ENCODE results near the gene GRHL3.

Gene GRHL3

DNA sequence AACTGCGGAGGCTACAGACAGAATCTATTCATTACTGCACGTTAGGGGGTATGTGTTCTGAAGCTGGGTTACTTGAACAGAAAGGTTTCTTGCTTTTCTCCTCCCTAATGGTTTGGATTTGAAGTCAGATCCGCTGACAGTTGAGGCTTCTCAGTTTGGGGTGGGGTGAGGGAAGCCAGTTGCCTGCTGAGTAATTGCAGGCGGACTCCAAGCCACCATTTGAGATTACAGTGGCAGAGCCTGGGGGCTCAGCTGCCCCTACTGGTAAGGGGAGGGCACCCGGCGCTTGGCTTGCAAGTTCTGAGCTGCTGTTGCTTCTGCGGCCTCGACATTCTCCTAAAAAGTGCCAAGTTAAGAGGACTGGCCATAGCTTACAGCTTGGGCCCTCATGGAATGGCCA lies 2.0 kb downstream of the GRHL3 start:
- Mint-ChIP-seq H3K4me3 (peak overlapping the region; percentile 79), H3K4me1 (peaks cover 42% of the 10 kb centered on the region), H3K9me3 (no peaks in the 10 kb centered on the region), H3K27ac (no peak overlapping the region), H3K36me3 (peaks cover 5% of the 10 kb centered on the region)
- ATAC-seq (peak; percentile 53), DNase-seq (ENCODE audit: low spot score in 2 of 2) (peak in 1 of 2 donors; percentile 57)

DNA sequence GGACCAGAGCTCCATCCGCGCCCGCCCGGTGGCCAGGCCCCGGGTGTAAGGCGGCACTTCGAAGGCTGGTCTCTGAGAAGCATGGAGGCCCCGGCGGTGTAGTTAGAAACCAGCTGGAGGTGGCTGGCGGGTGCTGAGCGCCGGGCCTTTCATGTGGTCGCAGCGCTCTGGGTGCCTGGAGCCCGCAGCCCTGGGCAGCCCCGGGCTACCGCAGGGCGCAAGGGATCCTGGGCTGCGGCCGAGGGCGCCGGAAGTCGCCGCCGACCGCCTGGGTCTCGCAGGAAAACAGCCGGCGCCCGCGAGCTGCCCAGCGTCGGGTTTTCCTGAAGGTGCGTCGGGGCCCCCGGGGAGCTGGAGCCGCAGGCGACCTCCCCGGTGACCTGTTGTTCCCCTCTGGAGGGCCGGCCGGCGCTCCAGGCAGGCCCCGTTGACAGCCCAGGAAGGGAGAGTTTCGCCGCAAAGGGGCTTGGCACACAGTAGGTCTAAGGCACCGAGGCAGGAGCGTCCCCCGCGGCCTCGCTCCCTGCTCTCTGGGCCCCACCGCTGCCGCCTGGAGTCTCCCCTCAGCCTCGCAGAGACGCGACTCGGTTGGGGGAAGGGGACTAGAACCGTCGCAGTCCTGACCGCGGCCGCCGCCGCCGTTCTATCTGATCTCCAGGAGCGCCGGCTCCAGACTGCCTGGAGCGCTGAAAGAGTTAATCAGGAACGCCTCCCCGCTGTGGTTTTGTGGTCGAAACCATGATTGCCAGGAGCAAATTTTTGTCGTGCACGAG lies 2.7 kb downstream of the GRHL3 start:
- H3K36me3 Mint-ChIP-seq: peaks cover 5% of the 10 kb centered on the region
- peak overlapping the region; percentile 79 for H3K4me3 Mint-ChIP-seq
- peak overlapping the region; percentile 76 for H3K27ac Mint-ChIP-seq
- peak; percentile 87 for ATAC-seq
- peak; percentile 51 to 80 for DNase-seq (ENCODE audit: low spot score in 2 of 2)
- no peaks in the 10 kb centered on the region for H3K9me3 Mint-ChIP-seq
- peaks cover 42% of the 10 kb centered on the region for H3K4me1 Mint-ChIP-seq

DNA sequence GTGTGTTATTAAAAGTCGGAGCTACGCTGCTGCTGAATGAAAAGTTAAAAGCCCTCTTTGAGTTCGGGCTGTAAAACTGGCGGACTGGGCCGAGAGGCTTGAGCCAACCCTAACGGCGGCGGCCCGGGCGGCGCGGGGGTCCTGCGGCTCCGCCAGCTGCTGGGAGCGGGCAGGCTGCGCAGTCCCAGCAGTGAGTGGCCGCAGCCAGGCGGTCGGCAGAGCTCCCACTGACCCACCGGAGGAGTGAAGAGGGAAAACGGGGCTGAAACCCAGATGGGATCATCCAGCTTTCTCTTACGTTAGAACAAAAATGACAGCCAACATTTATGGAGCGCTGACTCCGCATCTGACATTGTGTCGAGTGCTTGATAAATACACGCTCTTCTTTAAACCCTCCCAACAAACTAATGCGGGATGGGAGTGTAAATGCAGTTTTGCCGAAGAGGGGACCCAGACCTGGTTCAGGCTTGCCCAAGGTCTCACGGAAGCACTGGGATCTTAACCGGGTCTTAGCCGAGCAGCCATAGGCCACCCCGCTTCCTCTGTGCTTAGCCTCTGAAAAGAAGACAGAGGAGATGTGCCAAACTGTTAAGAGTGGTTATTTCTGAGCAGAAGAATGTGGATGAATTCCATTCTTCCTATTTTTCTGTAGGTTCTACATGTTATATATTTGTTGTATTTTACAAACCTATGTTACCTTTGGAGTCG lies 3.5 kb downstream of the GRHL3 start:
- ATAC-seq (peak; percentile 28), DNase-seq (ENCODE audit: low spot score in 2 of 2) (no peak)
- H3K9me3 Mint-ChIP-seq: no peaks in the 10 kb centered on the region
- H3K4me1 Mint-ChIP-seq: peaks cover 42% of the 10 kb centered on the region
- H3K36me3 Mint-ChIP-seq: peaks cover 5% of the 10 kb centered on the region
- peak overlapping the region; percentile 79 for H3K4me3 Mint-ChIP-seq
- H3K27ac Mint-ChIP-seq: peak overlapping the region; percentile 76

DNA sequence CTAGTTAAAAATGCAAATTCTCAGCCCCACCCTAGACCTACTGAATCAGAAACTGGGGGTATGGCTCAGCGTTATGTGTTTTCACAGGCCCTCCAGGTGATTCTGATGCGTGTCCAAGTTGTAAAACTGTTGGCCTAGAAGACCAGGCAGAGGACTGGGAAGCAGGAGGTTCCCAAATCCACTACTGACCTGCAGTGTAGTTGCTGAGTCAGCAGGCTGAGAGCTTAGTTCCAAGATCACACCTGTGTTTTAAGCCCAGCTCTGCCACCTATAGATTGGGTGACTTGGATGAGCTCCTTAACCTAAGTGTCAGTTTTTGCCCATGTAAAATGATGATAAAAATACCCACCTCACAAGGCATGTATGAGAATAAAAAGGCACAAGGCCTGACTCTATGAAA lies 4.1 kb downstream of the GRHL3 start:
- no peak for DNase-seq (ENCODE audit: low spot score in 2 of 2)
- H3K9me3 Mint-ChIP-seq: no peaks in the 10 kb centered on the region
- H3K27ac Mint-ChIP-seq: no peak overlapping the region
- ATAC-seq: no peak
- H3K4me1 Mint-ChIP-seq: peaks cover 42% of the 10 kb centered on the region
- no peak overlapping the region for H3K4me3 Mint-ChIP-seq
- peaks cover 5% of the 10 kb centered on the region for H3K36me3 Mint-ChIP-seq

DNA sequence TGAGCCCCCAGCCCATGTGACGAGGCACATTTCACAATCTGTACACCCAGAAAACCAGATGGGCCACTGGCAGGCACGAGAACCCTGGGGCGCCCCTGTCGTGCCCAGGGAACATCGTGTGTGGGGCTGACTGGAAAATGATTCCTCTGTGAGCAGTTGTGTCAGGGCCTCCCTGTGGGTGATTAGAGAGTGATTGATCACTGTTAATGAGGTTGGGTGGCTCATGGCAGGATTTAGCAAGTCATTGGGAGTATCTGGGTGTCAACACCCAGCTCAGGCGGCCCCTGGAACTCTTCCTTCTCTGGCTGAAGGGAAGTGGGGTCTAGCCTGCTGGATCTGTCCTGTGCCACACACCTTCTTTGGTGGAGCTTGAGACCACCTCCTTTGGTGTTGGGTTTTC lies 5.7 kb downstream of the GRHL3 start:
- ATAC-seq: no peak
- Mint-ChIP-seq H3K27ac (no peak overlapping the region), H3K9me3 (no peaks in the 10 kb centered on the region), H3K4me1 (peaks cover 26% of the 10 kb centered on the region), H3K4me3 (no peak overlapping the region), H3K36me3 (no peaks in the 10 kb centered on the region)
- DNase-seq (ENCODE audit: low spot score in 2 of 2): no peak

DNA sequence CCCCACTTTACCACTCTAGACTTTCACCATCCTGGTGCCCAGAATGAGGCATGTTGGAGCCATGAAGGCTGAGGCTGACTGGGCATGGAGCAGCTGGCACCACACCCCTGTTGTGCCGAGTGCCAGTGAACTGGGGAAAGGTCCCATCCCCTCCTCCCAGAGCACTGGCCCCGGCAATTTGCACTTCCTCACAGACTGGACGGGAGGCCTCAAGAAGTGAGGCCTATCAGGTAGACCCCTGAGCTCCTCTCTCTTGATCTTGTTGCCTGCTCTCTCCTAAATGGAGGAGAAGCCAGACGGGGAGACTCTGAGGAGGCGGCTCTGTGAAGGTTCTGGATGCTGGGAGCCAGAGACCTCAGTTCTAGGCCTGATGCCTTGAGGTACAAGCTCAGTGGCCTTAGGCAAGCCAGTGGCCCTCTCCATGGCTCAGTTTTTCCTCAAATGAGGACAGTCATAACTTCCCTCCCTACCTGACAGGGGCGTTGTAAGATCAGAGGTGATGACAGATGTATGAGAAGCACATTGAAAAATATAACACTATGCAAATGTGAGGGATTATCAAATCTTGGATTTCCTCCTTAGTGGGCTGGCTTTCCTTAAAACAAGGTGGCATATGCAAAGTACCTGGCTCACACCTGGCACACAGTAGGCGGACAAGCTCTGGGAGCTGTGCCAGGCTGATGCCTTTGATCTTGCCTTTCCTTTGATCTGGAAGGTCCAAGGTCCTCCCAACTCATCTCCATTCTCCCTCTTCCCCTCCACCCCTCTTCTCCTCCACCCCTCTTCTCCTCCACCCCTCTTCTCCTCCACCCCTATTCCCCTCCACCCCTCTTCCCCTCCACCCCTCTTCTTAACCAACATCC lies 6.7 kb downstream of the GRHL3 start:
- Mint-ChIP-seq H3K4me1 (peaks cover 17% of the 10 kb centered on the region), H3K27ac (peak overlapping the region; percentile 51), H3K36me3 (no peaks in the 10 kb centered on the region), H3K9me3 (no peaks in the 10 kb centered on the region), H3K4me3 (no peak overlapping the region)
- DNase-seq (ENCODE audit: low spot score in 2 of 2) (no peak), ATAC-seq (no peak)

DNA sequence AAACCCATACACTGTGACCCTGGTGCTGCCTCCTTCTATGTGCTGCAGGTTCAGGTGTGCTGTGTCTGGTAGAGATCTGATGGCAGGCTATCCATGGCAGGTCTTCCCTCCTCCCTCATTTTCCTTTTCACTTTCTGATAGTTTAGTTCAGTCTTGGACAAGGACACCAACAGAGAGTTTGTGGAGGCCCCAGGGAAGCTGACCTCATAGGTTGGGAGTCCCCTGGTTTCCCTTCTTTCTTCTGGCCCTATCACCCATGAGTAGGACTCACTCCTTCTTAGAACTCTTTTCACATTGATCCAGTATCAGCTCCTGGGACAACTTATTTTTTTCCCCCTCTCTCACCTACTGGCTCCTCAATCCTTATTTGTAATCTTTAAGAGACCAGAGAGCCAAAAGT lies 8.3 kb downstream of the GRHL3 start:
- ATAC-seq: no peak
- no peaks in the 10 kb centered on the region for H3K9me3 Mint-ChIP-seq
- H3K4me3 Mint-ChIP-seq: no peak overlapping the region
- H3K36me3 Mint-ChIP-seq: no peaks in the 10 kb centered on the region
- no peak for DNase-seq (ENCODE audit: low spot score in 2 of 2)
- peaks cover under 1% of the 10 kb centered on the region for H3K4me1 Mint-ChIP-seq
- no peak overlapping the region for H3K27ac Mint-ChIP-seq

DNA sequence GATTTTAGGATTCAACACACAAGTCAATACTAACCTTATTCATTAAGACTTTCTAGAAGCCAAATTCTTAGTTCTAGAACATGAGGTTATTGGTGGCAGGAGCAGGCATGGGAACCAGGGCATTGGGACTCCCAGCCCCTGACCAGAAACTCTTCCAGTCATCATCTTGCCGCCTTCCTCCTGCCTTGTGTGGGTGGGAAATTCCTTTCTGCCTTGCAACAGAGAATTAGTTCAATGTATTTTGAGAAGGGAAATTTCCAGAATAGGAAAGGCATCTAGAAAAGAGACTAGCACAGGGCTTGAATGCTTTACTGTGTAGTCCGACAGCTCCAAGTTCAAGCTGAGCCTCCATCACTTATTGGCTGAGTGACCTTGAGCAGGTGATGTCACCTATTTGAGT lies 8.7 kb downstream of the GRHL3 start:
- Mint-ChIP-seq H3K4me1 (no peaks in the 10 kb centered on the region), H3K27ac (no peak overlapping the region), H3K4me3 (no peak overlapping the region), H3K9me3 (no peaks in the 10 kb centered on the region), H3K36me3 (no peaks in the 10 kb centered on the region)
- DNase-seq (ENCODE audit: low spot score in 2 of 2) (no peak), ATAC-seq (no peak)

DNA sequence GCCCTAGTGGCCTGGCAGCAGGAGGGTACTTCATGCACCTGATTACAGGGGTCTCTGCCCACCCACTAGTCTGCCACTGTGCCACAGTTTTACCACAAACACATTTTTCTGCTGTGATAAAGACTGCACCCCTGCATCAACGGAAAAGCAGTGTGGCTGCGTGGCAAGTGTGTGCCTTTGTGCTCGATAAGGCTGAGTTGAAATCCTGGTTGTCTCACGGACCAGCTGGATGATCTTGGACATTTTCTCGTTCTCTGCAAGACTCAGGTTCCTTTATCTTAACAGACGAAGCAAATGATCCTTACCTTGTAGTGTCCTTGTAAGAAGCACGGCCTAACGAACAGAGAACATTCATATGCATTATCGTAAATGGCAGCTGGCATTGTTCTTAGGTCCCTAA lies 10.2 kb downstream of the GRHL3 start:
- DNase-seq (ENCODE audit: low spot score in 2 of 2): no peak

DNA sequence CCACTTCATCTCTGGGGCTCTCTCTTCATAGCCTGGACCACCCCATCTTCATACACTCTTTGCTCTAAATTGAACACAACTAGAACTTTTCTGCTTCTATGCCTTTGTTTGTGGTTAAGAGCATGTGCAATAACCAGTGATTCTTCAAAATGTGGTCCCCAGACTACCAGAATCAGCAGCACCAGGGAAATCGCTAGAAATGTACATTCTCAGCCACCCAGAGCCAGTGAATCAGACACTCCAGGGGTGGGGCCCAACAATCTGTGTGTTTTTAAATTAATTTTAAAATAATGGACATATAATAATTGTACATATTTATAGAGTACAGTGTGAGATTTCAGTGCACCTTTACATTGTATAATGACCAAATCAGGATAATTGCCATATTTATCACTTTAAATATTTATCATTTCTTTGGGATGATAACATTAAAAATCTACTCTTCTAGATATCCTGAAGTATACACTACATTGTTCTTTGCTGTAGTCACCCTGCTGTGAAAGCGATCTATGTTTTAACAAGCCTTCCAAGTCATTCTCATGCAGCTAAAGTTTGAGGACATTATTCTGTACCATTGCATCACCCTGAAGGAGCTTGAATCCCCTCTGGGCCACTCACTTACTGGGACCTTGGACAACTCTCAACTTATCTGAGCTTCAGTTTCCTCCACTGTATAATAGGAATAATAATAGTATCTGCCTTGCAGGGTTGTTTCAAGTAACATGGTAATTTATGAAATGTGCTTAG lies 10.8 kb downstream of the GRHL3 start:
- DNase-seq (ENCODE audit: low spot score in 2 of 2) (no peak), ATAC-seq (no peak)
- Mint-ChIP-seq H3K4me3 (no peak overlapping the region), H3K4me1 (no peaks in the 10 kb centered on the region), H3K36me3 (no peaks in the 10 kb centered on the region), H3K9me3 (no peaks in the 10 kb centered on the region), H3K27ac (no peak overlapping the region)

More for the DNA sequence above, 10.2 kb downstream of the GRHL3 start:
- no peak for ATAC-seq
- no peaks in the 10 kb centered on the region for H3K36me3 Mint-ChIP-seq
- H3K4me3 Mint-ChIP-seq: no peak overlapping the region
- no peaks in the 10 kb centered on the region for H3K4me1 Mint-ChIP-seq
- H3K9me3 Mint-ChIP-seq: no peaks in the 10 kb centered on the region
- H3K27ac Mint-ChIP-seq: no peak overlapping the region

DNA sequence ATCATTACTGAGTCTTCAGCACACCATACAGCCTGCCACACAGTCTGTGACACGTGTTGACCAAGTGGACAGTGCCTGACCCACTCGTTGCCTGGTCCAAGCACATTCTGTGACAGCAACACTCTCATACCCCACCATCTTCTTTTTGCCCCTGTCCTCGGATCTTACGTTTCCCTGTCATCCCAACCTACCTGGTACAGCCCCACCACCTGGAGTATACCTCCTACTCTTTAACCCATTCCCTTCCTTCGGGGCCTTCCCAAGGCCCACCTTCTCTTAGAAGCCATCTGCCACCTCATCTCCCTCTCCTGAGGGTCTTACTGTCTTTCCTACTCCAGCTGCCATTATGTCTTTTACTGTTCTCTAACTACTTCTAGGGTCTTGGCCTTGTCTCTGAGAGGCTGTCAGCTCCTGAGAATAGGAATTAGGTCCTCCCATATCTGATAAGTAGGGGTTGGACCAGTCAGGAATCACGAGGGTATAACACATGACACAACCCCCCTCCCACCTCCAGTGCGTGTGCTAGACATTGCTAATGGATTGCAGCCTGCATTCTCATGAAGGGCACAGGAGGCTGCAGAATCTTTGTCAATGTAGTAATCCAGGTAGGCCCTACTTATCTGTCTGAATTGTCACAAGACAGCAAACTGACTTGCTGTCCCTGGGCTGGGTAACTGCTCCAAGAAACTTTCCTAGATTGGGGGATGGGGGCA lies 13.0 kb downstream of the GRHL3 start:
- no peak overlapping the region for H3K27ac Mint-ChIP-seq
- DNase-seq (ENCODE audit: low spot score in 2 of 2): no peak
- ATAC-seq: no peak
- no peak overlapping the region for H3K4me3 Mint-ChIP-seq
- H3K36me3 Mint-ChIP-seq: no peaks in the 10 kb centered on the region
- H3K9me3 Mint-ChIP-seq: no peaks in the 10 kb centered on the region
- no peaks in the 10 kb centered on the region for H3K4me1 Mint-ChIP-seq

DNA sequence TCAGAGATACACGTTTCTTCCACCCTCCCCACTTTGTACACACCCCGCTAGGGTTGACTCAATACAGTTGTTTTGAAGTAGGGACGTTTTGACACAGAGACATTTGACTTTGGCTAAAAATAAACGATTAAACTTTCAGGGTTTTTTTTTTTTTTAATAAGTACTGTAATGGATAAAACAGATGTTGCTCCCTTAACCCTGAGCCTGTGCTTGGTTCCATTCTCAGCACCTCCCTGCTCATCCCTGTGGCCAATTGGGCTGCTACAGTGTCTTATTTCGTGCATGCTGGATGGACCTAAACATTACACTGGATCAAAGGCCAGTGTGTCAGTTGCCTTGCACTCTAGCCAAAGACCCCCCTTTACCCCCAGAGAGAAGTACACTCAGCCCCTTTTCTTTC lies 16.9 kb downstream of the GRHL3 start:
- Mint-ChIP-seq H3K4me1 (no peaks in the 10 kb centered on the region), H3K4me3 (no peak overlapping the region), H3K27ac (no peak overlapping the region), H3K36me3 (no peaks in the 10 kb centered on the region), H3K9me3 (no peaks in the 10 kb centered on the region)
- DNase-seq (ENCODE audit: low spot score in 2 of 2): no peak
- no peak for ATAC-seq

DNA sequence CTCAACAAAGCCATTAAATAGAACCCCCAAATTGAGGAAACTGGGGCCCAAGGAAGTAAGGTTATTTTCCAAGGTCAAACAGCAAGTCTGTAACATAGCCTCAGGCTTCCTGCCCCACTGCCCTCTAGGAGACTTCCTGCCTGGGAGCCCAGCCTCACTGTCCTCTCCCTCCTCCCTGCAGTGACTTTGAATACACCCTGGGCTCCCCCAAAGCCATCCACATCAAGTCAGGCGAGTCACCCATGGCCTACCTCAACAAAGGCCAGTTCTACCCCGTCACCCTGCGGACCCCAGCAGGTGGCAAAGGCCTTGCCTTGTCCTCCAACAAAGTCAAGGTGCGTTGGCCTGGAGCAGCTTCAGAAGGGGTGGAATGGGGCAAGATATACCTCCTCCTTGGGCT lies 18.3 kb downstream of the GRHL3 start:
- ATAC-seq: no peak
- Mint-ChIP-seq H3K27ac (peak overlapping the region; percentile 52), H3K9me3 (no peaks in the 10 kb centered on the region), H3K4me1 (no peaks in the 10 kb centered on the region), H3K4me3 (no peak overlapping the region), H3K36me3 (no peaks in the 10 kb centered on the region)
- no peak for DNase-seq (ENCODE audit: low spot score in 2 of 2)

DNA sequence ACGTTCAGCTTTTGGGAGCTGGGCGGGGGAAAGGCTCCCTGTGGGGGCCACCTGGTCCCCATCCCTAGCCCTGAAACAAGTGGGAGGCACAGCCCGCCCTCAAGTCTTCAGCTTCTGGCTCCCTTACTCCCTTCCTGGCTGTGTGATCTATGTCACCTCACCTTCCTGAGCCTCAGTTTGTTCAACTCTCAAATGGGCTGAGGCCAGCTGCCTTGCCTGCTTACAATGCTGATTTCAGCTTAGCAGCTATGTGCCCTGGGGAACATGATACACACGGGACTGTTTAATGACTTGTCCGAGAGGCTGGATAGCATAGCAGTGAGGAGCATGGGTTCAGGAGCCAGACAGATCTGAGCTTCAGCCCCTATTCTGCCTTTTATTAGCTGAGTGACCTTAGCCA lies 19.3 kb downstream of the GRHL3 start:
- Mint-ChIP-seq H3K4me1 (no peaks in the 10 kb centered on the region), H3K36me3 (no peaks in the 10 kb centered on the region), H3K9me3 (no peaks in the 10 kb centered on the region), H3K4me3 (no peak overlapping the region), H3K27ac (no peak overlapping the region)
- no peak for DNase-seq (ENCODE audit: low spot score in 2 of 2)
- ATAC-seq: no peak

Measured in stimulated activated effector memory CD8-positive, alpha-beta T cell treated with anti-CD3 and anti-CD28 coated beads, Interleukin-12 subunit alpha, Interleukin-12 subunit beta, amount 100 ng/mL, for 72 hours (primary cell).